Suppressor macrophage treated with lipopolysaccharide for 4 hours (primary cell): Measurements from ENCODE around the gene CD55.

Experiments
- DNase-seq: peaks from one replicate; pipeline ENCODE4 v3.0.0-alpha.2; 2020

CD55 gene

GRCh38 chr1:207321079-207321789 lies at the start of gene CD55:
TSS of gene CD55 (plus strand) at chr1:207321678. CDS start at chr1:207321766, 88 bp downstream.
- DNase-seq, result peak; percentile 98

GRCh38 chr1:207274882-207275281 lies 46.6 kb upstream of the CD55 start:
- no peak for DNase-seq

- no peak for DNase-seq
Observed at GRCh38 chr1:207276465-207276864, 45.0 kb upstream of the CD55 start.

- no peak for DNase-seq
Observed at GRCh38 chr1:207277241-207277640, 44.2 kb upstream of the CD55 start.

- no peak for DNase-seq
Observed at GRCh38 chr1:207279652-207280051, 41.8 kb upstream of the CD55 start.

- DNase-seq, result no peak
Observed at GRCh38 chr1:207280706-207281105, 40.8 kb upstream of the CD55 start.

GRCh38 chr1:207282058-207282457 lies 39.4 kb upstream of the CD55 start:
- DNase-seq, result peak; percentile 39

GRCh38 chr1:207282496-207283380 lies 38.7 kb upstream of the CD55 start:
- DNase-seq, result peak; percentile 6

- no peak for DNase-seq
Observed at GRCh38 chr1:207283421-207283820, 38.1 kb upstream of the CD55 start.

- DNase-seq, result peak; percentile 39
Observed at GRCh38 chr1:207284209-207284897, 37.1 kb upstream of the CD55 start.

- no peak for DNase-seq
Observed at GRCh38 chr1:207286786-207287468, 34.6 kb upstream of the CD55 start.

- no peak for DNase-seq
Observed at GRCh38 chr1:207288315-207288714, 33.2 kb upstream of the CD55 start.

- DNase-seq, result no peak
Observed at GRCh38 chr1:207289756-207290155, 31.7 kb upstream of the CD55 start.

GRCh38 chr1:207291723-207292122 lies 29.8 kb upstream of the CD55 start:
- DNase-seq, result no peak

GRCh38 chr1:207298186-207298585 lies 23.3 kb upstream of the CD55 start:
- DNase-seq, result peak; percentile 24

- no peak for DNase-seq
Observed at GRCh38 chr1:207298636-207299398, 22.7 kb upstream of the CD55 start.

GRCh38 chr1:207300970-207301369 lies 20.5 kb upstream of the CD55 start:
- DNase-seq, result no peak

- no peak for DNase-seq
Observed at GRCh38 chr1:207302618-207303393, 18.7 kb upstream of the CD55 start.

- DNase-seq, result no peak
Observed at GRCh38 chr1:207304710-207305488, 16.6 kb upstream of the CD55 start.

- no peak for DNase-seq
Observed at GRCh38 chr1:207305489-207305873, 16.0 kb upstream of the CD55 start.
